Activated naive CD8-positive, alpha-beta T cell (primary cell): ENCODE results near the gene UBTD1.
"Not testable (repeated sequence)": the region's sequence is repeated elsewhere in the genome, so short reads cannot be mapped to it uniquely, and the experiment has no call there.

ENCODE experiments used
- H3K27ac Mint-ChIP-seq: one replicate; pipeline ENCODE4 v1.8.0; 2021; ENCODE audit warnings: mixed read lengths
- H3K27me3 Mint-ChIP-seq: one replicate; pipeline ENCODE4 v1.8.0; 2021; ENCODE audit warnings: mixed read lengths
- H3K36me3 Mint-ChIP-seq: one replicate; pipeline ENCODE4 v1.8.0; 2021; ENCODE audit warnings: mixed read lengths
- H3K4me1 Mint-ChIP-seq: one replicate; pipeline ENCODE4 v1.8.0; 2021; ENCODE audit warnings: low read depth, mixed read lengths
- H3K4me3 Mint-ChIP-seq: one replicate; pipeline ENCODE4 v1.8.0; 2021; ENCODE audit warnings: mild to moderate bottlenecking, mixed read lengths
- H3K9me3 Mint-ChIP-seq: one replicate; pipeline ENCODE4 v1.8.0; 2021; ENCODE audit warnings: low read depth, mixed read lengths

Gene UBTD1

DNA sequence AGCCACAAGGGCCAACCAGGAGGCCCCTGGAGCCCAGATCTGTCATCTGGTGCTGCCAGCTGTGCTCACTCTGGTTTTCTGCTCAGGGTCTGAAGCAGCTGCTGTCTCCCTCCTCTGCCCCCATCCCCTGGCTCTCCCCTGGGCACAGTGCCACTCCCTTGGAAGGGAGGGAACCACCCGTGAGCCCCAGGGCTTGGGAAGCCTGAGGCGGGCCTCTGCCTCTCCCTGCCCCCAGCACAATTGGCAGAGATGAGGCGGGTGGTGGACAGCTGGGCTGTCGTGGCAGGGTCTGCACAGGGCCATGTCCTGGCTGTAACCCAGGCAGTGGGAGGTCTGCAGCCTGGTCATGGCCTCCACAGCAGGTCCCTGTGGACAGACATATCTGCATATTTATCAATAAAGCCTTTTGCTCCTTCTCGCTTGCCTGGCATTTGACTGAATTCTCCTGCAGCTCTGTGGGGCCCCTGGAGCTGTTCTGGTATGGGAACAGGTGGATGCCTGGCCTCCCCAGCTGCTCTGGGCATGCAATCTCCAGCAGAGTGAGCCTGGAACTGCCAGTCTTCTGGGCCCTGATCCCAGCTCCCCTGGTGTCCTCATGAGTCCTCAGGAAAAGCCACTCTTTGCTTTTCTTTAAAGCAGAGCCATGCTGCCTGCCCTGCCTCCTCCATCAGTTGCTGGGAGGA, 72.2 kb downstream of the UBTD1 start:
- Mint-ChIP-seq H3K9me3 (no peaks in the 10 kb centered on the region), H3K4me3 (no peak overlapping the region), H3K4me1 (no peaks in the 10 kb centered on the region), H3K27ac (no peak overlapping the region), H3K36me3 (peaks cover 3% of the 10 kb centered on the region), H3K27me3 (no peaks in the 10 kb centered on the region)

DNA sequence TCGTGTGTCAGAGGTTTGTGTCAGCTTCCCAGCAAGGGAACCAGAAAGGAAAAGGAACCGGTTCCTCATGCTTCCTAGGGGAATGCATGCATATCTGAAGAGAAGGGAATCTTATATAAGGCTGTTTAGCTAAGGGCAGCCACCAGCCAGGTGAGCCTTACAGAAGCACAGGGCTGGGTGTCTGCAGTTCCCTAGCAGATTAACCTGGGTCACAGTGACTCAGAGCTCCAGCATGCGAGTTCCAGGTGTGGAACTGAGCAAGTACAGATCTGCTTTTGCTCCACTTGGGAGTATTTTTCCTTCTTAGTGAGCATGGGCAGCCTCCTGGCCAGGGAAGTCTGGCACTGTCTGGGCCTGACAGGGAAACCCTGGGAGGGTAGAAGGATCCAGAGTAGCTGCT, 72.9 kb downstream of the UBTD1 start:
- no peaks in the 10 kb centered on the region for H3K4me1 Mint-ChIP-seq
- no peaks in the 10 kb centered on the region for H3K27me3 Mint-ChIP-seq
- peaks cover 3% of the 10 kb centered on the region for H3K36me3 Mint-ChIP-seq
- H3K4me3 Mint-ChIP-seq, result no peak overlapping the region
- H3K9me3 Mint-ChIP-seq, result no peaks in the 10 kb centered on the region
- H3K27ac Mint-ChIP-seq, result no peak overlapping the region

DNA sequence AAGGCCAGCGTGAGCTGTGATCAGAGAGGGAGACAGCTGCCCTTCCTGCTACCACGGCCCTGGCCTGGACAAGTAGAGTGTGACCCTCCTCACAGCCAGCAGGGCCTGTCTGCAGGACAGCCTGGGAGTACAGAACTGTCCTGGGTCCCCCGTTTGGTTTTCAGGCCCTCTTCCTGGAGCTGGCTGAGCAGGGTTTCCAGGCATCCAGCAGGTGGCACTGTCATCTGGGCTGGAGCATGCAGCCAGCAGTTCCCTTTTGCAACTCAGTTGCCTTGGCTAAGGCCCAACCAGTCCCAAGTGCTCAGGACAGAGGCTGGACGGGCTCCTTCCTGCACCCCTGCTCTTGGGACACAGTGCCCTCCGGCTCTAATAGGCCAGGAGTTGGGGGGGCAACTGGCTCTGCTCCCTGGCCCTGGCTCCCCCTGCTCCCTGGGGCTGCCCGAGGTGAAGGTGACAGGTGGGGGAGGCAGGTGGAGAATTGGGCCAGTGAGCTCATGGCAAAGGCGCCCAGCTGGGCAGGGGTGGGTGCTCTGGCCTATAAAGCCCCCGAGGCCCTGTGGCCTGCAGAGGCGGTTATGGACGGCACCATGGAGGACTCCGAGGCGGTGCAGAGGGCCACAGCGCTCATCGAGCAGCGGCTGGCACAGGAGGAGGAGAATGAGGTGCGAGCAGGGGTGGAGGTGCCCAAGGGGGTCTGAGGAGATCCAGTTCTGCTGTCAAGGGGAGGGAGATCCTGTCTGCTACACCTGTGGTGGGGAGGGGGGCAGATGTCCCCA, 73.7 kb downstream of the UBTD1 start, which contains the start of gene ANKRD2:
TSS of gene ANKRD2 (plus strand) at position 566 of the 776 bp plus-strand sequence. CDS start at position 576, 10 bp downstream.
- no peaks in the 10 kb centered on the region for H3K27me3 Mint-ChIP-seq
- no peak within 1 kb of the TSS for H3K27ac Mint-ChIP-seq
- no peaks in the 10 kb centered on the region for H3K4me1 Mint-ChIP-seq
- peaks cover 3% of the 10 kb centered on the region for H3K36me3 Mint-ChIP-seq
- no peak within 1 kb of the TSS for H3K4me3 Mint-ChIP-seq
- H3K9me3 Mint-ChIP-seq, result no peaks in the 10 kb centered on the region

DNA sequence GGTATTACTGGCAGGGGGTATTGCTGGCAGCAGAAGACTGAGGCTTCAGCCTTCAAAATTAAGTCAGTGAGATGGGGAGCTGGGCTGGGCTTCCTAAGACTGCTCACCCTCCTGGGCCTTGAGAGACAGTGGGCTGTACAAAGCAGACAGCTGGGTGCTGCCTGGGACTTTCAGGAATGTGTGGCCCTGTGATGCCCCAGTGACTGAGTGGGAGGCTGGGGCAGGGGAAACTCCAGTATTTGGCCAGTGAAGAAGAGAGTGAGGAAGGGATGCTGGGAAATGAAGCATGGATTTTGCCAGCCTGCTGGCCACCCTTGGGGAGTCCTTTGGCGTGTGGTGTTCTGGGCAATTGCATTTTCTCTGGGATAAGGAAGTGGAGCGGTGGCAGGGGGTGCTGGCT, 74.3 kb downstream of the UBTD1 start:
- H3K4me1 Mint-ChIP-seq, result no peaks in the 10 kb centered on the region
- H3K4me3 Mint-ChIP-seq, result no peak overlapping the region
- H3K27me3 Mint-ChIP-seq, result no peaks in the 10 kb centered on the region
- no peak overlapping the region for H3K27ac Mint-ChIP-seq
- H3K36me3 Mint-ChIP-seq, result peaks cover 3% of the 10 kb centered on the region
- no peaks in the 10 kb centered on the region for H3K9me3 Mint-ChIP-seq

DNA sequence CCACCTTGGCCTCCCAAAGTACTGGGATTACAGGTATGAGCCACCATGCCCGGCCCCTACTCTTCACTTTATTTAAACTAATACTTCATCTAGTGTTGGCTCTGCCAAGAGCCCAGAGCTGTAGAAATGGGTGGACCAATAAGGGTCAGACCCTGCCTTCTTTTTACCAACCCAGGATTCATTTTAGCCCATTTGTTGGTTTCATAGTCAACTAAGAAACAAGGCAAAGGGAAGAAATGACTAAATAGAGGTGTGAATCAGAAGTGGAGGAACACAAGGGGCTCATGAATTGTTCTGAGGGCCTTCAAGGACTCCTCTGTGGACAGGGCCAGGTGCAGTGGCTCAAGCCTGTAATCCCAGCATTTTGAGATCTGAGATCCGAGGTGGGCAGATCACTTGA, 74.9 kb downstream of the UBTD1 start:
- no peak overlapping the region for H3K27ac Mint-ChIP-seq
- no peaks in the 10 kb centered on the region for H3K9me3 Mint-ChIP-seq
- no peaks in the 10 kb centered on the region for H3K4me1 Mint-ChIP-seq
- no peaks in the 10 kb centered on the region for H3K27me3 Mint-ChIP-seq
- no peak overlapping the region for H3K4me3 Mint-ChIP-seq
- H3K36me3 Mint-ChIP-seq, result peaks cover 3% of the 10 kb centered on the region

DNA sequence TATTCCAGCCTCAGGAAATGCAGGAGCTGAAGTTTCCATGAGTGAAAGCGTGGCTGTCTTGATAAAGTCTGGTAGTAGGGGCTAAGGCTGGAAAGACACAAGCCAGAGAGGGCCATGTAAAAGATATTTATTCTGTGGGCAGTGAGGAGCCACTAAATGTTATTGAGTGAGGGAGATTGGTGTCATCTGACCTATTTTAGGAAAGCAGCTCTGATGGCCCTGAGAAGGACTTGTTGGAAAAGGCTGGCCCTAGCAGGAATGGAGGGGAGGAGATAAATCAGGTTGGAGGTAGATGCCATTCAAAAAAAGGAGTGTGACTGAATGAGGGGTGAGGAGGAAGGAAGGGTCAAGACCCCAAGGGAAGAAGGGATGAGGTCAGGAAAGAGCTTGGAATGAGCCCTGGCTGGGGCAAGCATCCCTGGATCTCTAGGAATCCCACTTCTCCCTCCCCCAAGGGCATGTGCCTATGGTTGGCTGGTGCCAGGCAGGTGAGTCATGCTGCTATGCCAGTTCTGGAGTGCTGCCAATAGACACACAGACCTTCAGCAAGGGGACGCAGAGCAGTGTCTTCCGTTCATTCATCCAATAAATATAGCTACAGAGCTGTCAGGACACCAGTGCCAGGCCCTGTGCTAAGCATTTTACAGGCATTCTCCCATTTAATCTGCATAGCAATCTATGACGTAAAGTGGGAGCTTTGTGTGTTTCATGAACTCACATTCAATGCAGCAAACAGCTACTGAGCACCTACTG, 75.8 kb downstream of the UBTD1 start:
- no peaks in the 10 kb centered on the region for H3K9me3 Mint-ChIP-seq
- no peak overlapping the region for H3K4me3 Mint-ChIP-seq
- no peaks in the 10 kb centered on the region for H3K4me1 Mint-ChIP-seq
- no peak overlapping the region for H3K27ac Mint-ChIP-seq
- peaks cover 2% of the 10 kb centered on the region for H3K36me3 Mint-ChIP-seq
- no peaks in the 10 kb centered on the region for H3K27me3 Mint-ChIP-seq

DNA sequence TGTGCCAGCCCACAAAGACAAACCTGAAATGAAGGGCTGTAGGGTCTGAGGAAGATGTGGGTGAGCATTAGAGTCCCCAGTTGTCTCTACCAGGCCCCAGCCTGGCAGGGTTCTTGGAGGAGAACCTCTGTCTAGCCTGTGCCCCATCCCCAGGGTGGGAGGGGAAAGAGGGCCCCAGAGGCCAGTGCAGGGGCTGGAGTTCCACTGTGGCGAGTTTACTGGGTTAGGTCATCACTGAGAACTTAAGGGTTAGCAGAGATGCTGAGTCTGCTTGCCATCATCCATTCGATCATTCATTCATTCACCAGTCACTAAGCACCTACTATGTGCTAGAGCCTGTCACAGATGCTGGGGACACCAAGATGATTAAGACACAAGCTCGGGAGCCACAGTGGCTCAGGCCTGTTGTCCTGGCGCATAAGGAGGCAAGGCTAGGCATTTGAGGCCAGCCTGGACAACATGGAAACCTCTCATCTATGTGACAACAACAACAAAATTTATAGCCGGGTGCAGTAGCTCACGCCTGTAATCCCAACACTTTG, 76.5 kb downstream of the UBTD1 start:
- no peaks in the 10 kb centered on the region for H3K9me3 Mint-ChIP-seq
- no peaks in the 10 kb centered on the region for H3K27me3 Mint-ChIP-seq
- H3K27ac Mint-ChIP-seq, result no peak overlapping the region
- no peak overlapping the region for H3K4me3 Mint-ChIP-seq
- no peaks in the 10 kb centered on the region for H3K4me1 Mint-ChIP-seq
- no peaks in the 10 kb centered on the region for H3K36me3 Mint-ChIP-seq

DNA sequence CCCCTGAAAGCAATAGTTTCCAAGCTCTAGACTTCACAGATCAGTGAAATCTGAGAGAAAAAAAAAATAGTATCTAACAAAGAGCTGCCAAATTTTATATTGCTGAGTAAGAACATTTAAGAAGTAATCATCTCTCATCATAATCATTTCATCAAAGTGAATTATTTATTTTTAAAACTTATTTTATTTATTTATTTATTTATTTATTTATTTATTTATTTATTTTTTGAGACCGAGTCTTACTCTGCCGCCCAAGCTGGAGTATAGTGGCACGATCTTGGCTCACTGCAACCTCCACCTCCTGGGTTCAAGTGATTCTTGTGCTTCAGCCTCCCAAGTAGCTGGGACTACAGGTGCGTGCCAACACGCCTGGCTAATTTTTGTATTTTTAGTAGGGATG, 77.8 kb downstream of the UBTD1 start:
- not testable (repeated sequence) for H3K27me3 Mint-ChIP-seq, H3K4me1 Mint-ChIP-seq, H3K36me3 Mint-ChIP-seq, H3K4me3 Mint-ChIP-seq, H3K27ac Mint-ChIP-seq, H3K9me3 Mint-ChIP-seq

DNA sequence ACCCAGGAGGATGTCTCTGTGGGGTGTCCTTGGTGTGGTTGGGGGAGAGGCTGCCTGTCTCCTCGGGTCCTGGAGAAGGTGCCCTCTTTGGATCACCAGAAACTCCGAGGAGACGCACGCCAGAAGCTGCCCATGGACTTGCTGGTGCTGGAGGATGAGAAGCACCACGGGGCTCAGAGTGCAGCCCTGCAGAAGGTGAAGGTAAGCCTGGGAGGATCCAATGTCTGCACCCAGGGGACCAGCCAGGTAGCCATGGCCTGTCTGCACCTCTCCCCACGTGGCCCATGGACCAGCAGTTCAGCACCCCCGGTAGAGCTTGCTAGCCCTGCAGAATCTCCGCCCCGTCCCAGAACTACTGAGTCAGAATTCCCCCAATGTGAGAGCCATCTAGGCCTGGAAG, 79.0 kb downstream of the UBTD1 start:
- no peaks in the 10 kb centered on the region for H3K4me1 Mint-ChIP-seq
- no peak overlapping the region for H3K27ac Mint-ChIP-seq
- no peaks in the 10 kb centered on the region for H3K36me3 Mint-ChIP-seq
- no peaks in the 10 kb centered on the region for H3K27me3 Mint-ChIP-seq
- no peak overlapping the region for H3K4me3 Mint-ChIP-seq
- H3K9me3 Mint-ChIP-seq, result no peaks in the 10 kb centered on the region

DNA sequence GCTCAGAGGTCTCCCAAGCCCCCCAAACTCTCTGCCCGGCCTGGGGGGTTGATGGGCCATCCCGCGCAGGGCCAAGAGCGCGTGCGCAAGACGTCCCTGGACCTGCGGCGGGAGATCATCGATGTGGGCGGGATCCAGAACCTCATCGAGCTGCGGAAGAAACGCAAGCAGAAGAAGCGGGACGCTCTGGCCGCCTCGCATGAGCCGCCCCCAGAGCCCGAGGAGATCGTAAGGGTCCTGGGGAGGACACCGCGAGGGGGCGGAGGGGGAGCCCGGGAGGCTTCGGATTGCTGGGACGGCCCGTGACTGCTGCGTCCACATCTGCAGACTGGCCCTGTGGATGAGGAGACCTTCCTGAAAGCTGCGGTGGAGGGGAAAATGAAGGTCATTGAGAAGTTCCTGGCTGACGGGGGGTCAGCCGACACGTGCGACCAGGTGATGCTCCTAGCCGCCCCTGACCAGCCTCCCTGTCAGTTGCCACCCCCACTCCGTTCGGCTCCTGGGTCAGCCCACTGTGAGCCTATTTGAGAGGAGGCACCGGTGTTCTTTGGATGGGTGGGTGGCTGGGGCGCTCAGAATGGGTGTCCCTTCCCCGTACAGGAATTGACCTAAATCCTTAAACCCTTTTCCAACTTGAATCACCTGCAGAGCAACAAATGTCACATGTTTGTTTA, 79.6 kb downstream of the UBTD1 start:
- Mint-ChIP-seq H3K36me3 (no peaks in the 10 kb centered on the region), H3K4me3 (no peak overlapping the region), H3K27me3 (no peaks in the 10 kb centered on the region), H3K27ac (no peak overlapping the region), H3K9me3 (no peaks in the 10 kb centered on the region), H3K4me1 (no peaks in the 10 kb centered on the region)

DNA sequence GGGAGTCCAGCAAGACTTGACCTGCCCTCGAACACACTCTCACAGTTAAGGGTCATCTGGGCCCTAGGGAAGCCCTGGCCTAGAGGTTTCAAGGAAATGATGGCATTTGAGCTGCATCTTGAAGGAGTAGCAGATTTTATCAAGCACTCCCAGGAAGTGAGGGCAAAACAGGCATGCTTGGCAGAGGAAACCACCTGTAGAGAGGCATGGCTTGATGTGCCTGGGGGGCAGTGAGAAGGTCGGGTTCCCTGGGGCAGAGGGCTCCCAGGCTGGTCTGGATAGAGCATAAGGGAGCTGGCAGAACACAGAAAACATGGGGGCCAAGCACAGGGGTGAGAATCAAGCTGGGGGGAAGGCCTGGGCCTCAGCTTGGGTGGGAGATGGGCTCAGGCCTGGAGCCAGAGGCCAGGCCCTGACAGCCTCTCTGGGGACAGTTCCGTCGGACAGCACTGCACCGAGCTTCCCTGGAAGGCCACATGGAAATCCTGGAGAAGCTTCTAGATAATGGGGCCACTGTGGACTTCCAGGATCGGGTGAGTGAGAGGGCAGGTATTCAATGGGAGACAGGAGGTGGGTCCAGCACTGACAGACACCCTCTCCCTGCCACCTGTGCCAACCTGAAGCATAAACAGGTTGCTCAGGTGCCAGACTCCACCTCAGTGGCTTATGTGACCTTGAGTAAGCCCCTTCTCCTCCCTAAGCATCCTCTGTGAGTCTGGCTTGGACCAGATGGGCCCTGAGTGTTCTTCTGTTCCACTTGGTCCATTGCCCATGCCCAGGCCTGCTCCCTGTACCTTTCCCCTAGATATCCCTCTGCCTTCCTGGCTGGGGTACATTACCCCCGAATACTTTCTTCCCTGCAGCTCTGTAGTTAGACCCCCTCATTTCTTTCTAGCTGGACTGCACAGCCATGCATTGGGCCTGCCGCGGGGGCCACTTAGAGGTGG, 82.0 kb downstream of the UBTD1 start:
- Mint-ChIP-seq H3K4me3 (no peak overlapping the region), H3K27me3 (no peaks in the 10 kb centered on the region), H3K9me3 (no peaks in the 10 kb centered on the region), H3K4me1 (no peaks in the 10 kb centered on the region), H3K36me3 (no peaks in the 10 kb centered on the region), H3K27ac (no peak overlapping the region)

DNA sequence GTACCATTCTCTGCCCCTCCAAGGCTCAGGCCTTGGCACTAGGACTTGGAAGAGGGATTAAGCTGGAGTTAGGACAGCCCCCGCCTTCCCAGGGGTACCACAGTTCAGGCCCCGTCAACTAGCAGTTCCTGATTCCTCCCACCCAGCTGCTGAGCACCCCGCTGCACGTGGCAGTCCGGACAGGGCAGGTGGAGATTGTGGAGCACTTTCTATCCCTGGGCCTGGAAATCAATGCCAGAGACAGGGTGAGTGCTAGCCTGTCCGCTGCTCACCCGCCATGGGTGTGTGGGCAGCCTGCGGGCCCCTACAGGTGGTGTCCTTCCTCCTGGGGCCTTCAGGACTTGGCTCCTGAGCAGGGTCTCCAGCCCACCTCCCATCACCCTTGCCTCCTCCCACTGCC, 83.4 kb downstream of the UBTD1 start:
- Mint-ChIP-seq H3K27ac (no peak overlapping the region), H3K4me3 (no peak overlapping the region), H3K4me1 (no peaks in the 10 kb centered on the region), H3K36me3 (no peaks in the 10 kb centered on the region), H3K27me3 (no peaks in the 10 kb centered on the region), H3K9me3 (no peaks in the 10 kb centered on the region)

DNA sequence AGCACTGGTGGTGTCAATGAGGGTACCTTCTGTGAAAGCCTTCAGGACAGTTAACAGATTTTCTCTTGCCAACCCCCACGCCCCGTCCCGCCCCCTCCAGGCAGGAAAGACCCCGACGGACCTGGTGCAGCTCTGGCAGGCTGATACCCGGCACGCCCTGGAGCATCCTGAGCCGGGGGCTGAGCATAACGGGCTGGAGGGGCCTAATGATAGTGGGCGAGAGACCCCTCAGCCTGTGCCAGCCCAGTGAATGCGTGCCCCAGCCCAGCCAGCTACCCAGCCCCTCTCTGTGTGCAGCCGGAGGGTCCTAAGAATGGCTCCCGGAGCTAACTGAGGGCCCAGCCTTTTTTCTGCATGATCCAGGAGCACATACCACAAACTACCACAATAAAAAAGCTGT, 84.8 kb downstream of the UBTD1 start:
- no peaks in the 10 kb centered on the region for H3K36me3 Mint-ChIP-seq

More for the DNA sequence above, 84.8 kb downstream of the UBTD1 start:
- Mint-ChIP-seq H3K27me3 (no peaks in the 10 kb centered on the region), H3K9me3 (no peaks in the 10 kb centered on the region), H3K4me1 (no peaks in the 10 kb centered on the region), H3K27ac (no peak overlapping the region), H3K4me3 (no peak overlapping the region)
